GM23338 (cell line): ENCODE data around the gene KCTD12. TPM values are rescaled to one million over a fixed set of nuclear protein-coding genes. Genes with fewer than 3 reads are reported as not detected.

Source experiments
- ATAC-seq: fragments of 200-7000 bp; cut with Tn5 transposase; 3 replicates; pipeline ENCODE4 v1.9.1; 2020
- DNase-seq: peaks from one replicate; pipeline ENCODE4 v3.0.0-alpha.2; 2015; ENCODE audit warnings: low spot score
- H2AFZ ChIP-seq: fragments of 200-600 bp; sonication (generic); 2 replicates; pipeline ENCODE4 v1.8.0; 2016; ENCODE audit warnings: antibody characterized with exemption, mild to moderate bottlenecking, moderate library complexity
- H3F3A ChIP-seq: fragments of 200-600 bp; sonication (generic); replicated peaks from 2 replicates; pipeline ENCODE4 v1.8.0; 2017; ENCODE audit warnings: antibody characterized with exemption, mixed run types, low read depth
- H3K27ac ChIP-seq: fragments of 200-600 bp; sonication (generic); 2 replicates; pipeline ENCODE4 v1.6.1; 2016; ENCODE audit warnings: low read depth
- H3K27me3 ChIP-seq: fragments of 200-600 bp; sonication (generic); 2 replicates; pipeline ENCODE4 v1.8.0; 2016; ENCODE audit warnings: mild to moderate bottlenecking, mixed run types, moderate library complexity; ENCODE audit not compliant: insufficient read depth
- H3K36me3 ChIP-seq: fragments of 200-600 bp; sonication (generic); 2 replicates; pipeline ENCODE4 v1.8.0; 2016; ENCODE audit warnings: mild to moderate bottlenecking; ENCODE audit not compliant: insufficient read depth
- H3K4me1 ChIP-seq: fragments of 200-600 bp; sonication (generic); 2 replicates; pipeline ENCODE4 v1.8.0; 2016; ENCODE audit warnings: mild to moderate bottlenecking, moderate library complexity; ENCODE audit not compliant: insufficient read depth
- H3K4me2 ChIP-seq: fragments of 200-600 bp; sonication (generic); 2 replicates; pipeline ENCODE4 v1.7.1; 2017; ENCODE audit warnings: mixed run types
- H3K4me3 ChIP-seq: fragments of 200-600 bp; sonication (generic); 2 replicates; pipeline ENCODE4 v1.6.1; 2016; ENCODE audit warnings: mixed run types
- H3K79me2 ChIP-seq: fragments of 200-600 bp; sonication (generic); replicated peaks from 2 replicates; pipeline ENCODE4 v1.8.0; 2017; ENCODE audit warnings: mild to moderate bottlenecking; ENCODE audit not compliant: insufficient read depth
- H3K9me2 ChIP-seq: fragments of 200-600 bp; sonication (generic); 2 replicates; pipeline ENCODE4 v1.8.0; 2017; ENCODE audit not compliant: insufficient read depth
- H4K20me1 ChIP-seq: fragments of 200-600 bp; sonication (generic); replicated peaks from 2 replicates; pipeline ENCODE4 v1.8.0; 2017; ENCODE audit warnings: mild to moderate bottlenecking; ENCODE audit not compliant: insufficient read depth
- H3K27ac Mint-ChIP-seq: 2 replicates; pipeline ENCODE4 v1.8.0; 2020; ENCODE audit warnings: inconsistent platforms, mild to moderate bottlenecking, moderate library complexity, mixed read lengths
- H3K27me3 Mint-ChIP-seq: 3 replicates; pipeline ENCODE4 v1.8.0; 2022; ENCODE audit warnings: low read depth, mild to moderate bottlenecking, moderate library complexity, mixed read lengths, inconsistent platforms; ENCODE audit not compliant: insufficient read depth, poor library complexity
- H3K36me3 Mint-ChIP-seq: 3 replicates; pipeline ENCODE4 v1.8.0; 2021; ENCODE audit warnings: low read depth, mild to moderate bottlenecking, inconsistent platforms, moderate library complexity, mixed read lengths
- H3K4me1 Mint-ChIP-seq: 3 replicates; pipeline ENCODE4 v1.8.0; 2020; ENCODE audit warnings: mild to moderate bottlenecking, inconsistent platforms, mixed read lengths
- H3K4me3 Mint-ChIP-seq: 3 replicates; pipeline ENCODE4 v1.8.0; 2021; ENCODE audit warnings: moderate library complexity, mild to moderate bottlenecking, inconsistent platforms, mixed read lengths
- H3K9me3 Mint-ChIP-seq: 3 replicates; pipeline ENCODE4 v1.8.0; 2020; ENCODE audit warnings: moderate library complexity, mild to moderate bottlenecking, inconsistent platforms, mixed read lengths
- CREB1 ChIP-seq: fragments of 250-450 bp; sonication (Bioruptor Pico); IDR thresholded peaks from 2 replicates; pipeline ENCODE4 v1.5.0; 2020; ENCODE audit warnings: low read depth, mild to moderate bottlenecking, moderate library complexity
- ETS1 ChIP-seq: IDR thresholded peaks from 2 replicates; pipeline ENCODE4 v1.6.1; 2016; ENCODE audit warnings: antibody characterized with exemption
- EZH2 ChIP-seq: fragments of 200-600 bp; sonication (generic); IDR thresholded peaks from one replicate; pipeline ENCODE4 v1.8.0; 2017; ENCODE audit warnings: antibody characterized with exemption, mild to moderate bottlenecking, low read depth; ENCODE audit not compliant: unreplicated experiment
- EZH2phosphoT487 ChIP-seq: fragments of 200-600 bp; sonication (generic); IDR thresholded peaks from one replicate; pipeline ENCODE4 v1.8.1; 2018; ENCODE audit warnings: antibody characterized with exemption; ENCODE audit not compliant: unreplicated experiment
- JUNB ChIP-seq: IDR thresholded peaks from one replicate; pipeline ENCODE4 v1.6.1; 2016; ENCODE audit warnings: antibody characterized with exemption; ENCODE audit not compliant: unreplicated experiment
- NANOG ChIP-seq: IDR thresholded peaks from 2 replicates; pipeline ENCODE4 v1.6.1; 2016; ENCODE audit warnings: antibody characterized with exemption, borderline replicate concordance
- POLR2AphosphoS5 ChIP-seq: IDR thresholded peaks from 2 replicates; pipeline ENCODE4 v1.6.1; 2016; ENCODE audit warnings: antibody characterized with exemption, low read depth
- REST ChIP-seq: IDR thresholded peaks from one replicate; pipeline ENCODE4 v1.6.1; 2018; ENCODE audit warnings: antibody characterized with exemption; ENCODE audit not compliant: unreplicated experiment
- STAT1 ChIP-seq: IDR thresholded peaks from one replicate; pipeline ENCODE4 v1.6.1; 2016; ENCODE audit warnings: antibody characterized with exemption; ENCODE audit not compliant: unreplicated experiment
- ZNF114 ChIP-seq: fragments of 250-450 bp; sonication (Bioruptor Pico); IDR thresholded peaks from 2 replicates; pipeline ENCODE4 v1.5.0; 2020; ENCODE audit warnings: mild to moderate bottlenecking, moderate library complexity
- ZNF331 ChIP-seq: fragments of 250-450 bp; sonication (Bioruptor Pico); IDR thresholded peaks from 2 replicates; pipeline ENCODE4 v1.5.0; 2020; ENCODE audit warnings: low read depth, mild to moderate bottlenecking, moderate library complexity
- polyA plus RNA-seq: library from polyadenylated mRNA; unstranded; fragments of >200 nt; fragmentation: Nextera tagmentation; extraction: Ambion mirVana; gene quantifications from 2 replicates; pipeline ENCODE4 v1.2.1, GENCODE V29; 2016
- total RNA-seq: library from RNA; depleted of rRNA; stranded (reverse); fragments of >200 nt; shearing (Covaris generic); gene quantifications from 2 replicates; pipeline ENCODE4 v1.2.3, GENCODE V29; 2014
- TF ChIP-seq, protein P1 (sequence below): fragments of 250-450 bp; sonication (Bioruptor Pico); IDR thresholded peaks from 2 replicates; pipeline ENCODE4 v1.5.0; 2020; ENCODE audit warnings: mild to moderate bottlenecking, moderate library complexity
- TF ChIP-seq, protein P2 (sequence below), 2 experiments: fragments of 200-600 bp in 1 of 2; sonication (generic) in 1 of 2; conservative IDR thresholded peaks; 2 replicates each; pipeline versions ENCODE4 v1.5.1 to v1.6.1; 2016 to 2017; ENCODE audit warnings: antibody characterized with exemption in 2 of 2, low read depth in 2 of 2, mild to moderate bottlenecking in 2 of 2, moderate library complexity in 1 of 2

KCTD12 gene
- total and polyA plus RNA-seq, 2 experiments from 2014 or later = 3.3 to 12.0 TPM

DNA sequence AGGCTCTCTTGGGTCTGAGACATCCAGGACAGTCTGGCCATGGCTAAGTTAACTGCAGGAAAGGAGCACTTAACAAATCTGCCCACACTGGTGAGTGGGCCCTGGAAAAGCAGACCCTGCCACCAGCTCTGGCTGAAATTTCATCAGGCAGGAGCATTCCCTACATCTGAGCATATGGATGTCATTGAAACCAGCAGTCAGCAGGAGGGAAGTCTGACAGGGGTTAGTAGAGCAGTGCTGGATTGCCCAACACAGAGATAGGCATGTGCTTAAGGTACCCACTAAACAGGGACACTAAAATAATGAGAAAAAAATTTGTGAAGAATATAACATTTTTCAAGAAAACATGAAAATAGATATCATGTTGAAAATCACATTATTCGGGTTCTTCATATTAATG lies 48.5 kb upstream of the KCTD12 start:
- Mint-ChIP-seq H3K36me3 (no peaks in the 10 kb centered on the region), H3K27me3 (no peaks in the 10 kb centered on the region), H3K4me3 (no peak overlapping the region), H3K4me1 (0 out of 3 replicates have a peak, but pooled peaks cover 4% of the 10 kb centered on the region), H3K9me3 (no peaks in the 10 kb centered on the region; the same call in 2 of the 3 replicates), H3K27ac (no peak overlapping the region)
- H3F3A ChIP-seq = no peaks in the 10 kb centered on the region
- H3K27me3 ChIP-seq = no peaks in the 10 kb centered on the region
- no peak overlapping the region for H3K4me2 ChIP-seq
- ATAC-seq (no peak), DNase-seq (no peak)
- H4K20me1 ChIP-seq = no peaks in the 10 kb centered on the region
- no peaks in the 10 kb centered on the region for H3K4me1 ChIP-seq
- peak overlapping the region; percentile 63; the same call in 1 of the 2 replicates for H2AFZ ChIP-seq
- H3K27ac ChIP-seq = no peak overlapping the region
- no peaks in the 10 kb centered on the region for H3K79me2 ChIP-seq
- TF ChIP-seq REST (no peak), POLR2AphosphoS5 (no peak), EZH2 (no peak), JUNB (no peak), STAT1 (no peak), ZNF331 (CRISPR knock-in tag) (no peak), CREB1 (CRISPR knock-in tag) (no peak), ZNF114 (CRISPR knock-in tag) (no peak), EZH2phosphoT487 (no peak), ETS1 (no peak), NANOG (no peak)
- TF ChIP-seq, protein P1, sequence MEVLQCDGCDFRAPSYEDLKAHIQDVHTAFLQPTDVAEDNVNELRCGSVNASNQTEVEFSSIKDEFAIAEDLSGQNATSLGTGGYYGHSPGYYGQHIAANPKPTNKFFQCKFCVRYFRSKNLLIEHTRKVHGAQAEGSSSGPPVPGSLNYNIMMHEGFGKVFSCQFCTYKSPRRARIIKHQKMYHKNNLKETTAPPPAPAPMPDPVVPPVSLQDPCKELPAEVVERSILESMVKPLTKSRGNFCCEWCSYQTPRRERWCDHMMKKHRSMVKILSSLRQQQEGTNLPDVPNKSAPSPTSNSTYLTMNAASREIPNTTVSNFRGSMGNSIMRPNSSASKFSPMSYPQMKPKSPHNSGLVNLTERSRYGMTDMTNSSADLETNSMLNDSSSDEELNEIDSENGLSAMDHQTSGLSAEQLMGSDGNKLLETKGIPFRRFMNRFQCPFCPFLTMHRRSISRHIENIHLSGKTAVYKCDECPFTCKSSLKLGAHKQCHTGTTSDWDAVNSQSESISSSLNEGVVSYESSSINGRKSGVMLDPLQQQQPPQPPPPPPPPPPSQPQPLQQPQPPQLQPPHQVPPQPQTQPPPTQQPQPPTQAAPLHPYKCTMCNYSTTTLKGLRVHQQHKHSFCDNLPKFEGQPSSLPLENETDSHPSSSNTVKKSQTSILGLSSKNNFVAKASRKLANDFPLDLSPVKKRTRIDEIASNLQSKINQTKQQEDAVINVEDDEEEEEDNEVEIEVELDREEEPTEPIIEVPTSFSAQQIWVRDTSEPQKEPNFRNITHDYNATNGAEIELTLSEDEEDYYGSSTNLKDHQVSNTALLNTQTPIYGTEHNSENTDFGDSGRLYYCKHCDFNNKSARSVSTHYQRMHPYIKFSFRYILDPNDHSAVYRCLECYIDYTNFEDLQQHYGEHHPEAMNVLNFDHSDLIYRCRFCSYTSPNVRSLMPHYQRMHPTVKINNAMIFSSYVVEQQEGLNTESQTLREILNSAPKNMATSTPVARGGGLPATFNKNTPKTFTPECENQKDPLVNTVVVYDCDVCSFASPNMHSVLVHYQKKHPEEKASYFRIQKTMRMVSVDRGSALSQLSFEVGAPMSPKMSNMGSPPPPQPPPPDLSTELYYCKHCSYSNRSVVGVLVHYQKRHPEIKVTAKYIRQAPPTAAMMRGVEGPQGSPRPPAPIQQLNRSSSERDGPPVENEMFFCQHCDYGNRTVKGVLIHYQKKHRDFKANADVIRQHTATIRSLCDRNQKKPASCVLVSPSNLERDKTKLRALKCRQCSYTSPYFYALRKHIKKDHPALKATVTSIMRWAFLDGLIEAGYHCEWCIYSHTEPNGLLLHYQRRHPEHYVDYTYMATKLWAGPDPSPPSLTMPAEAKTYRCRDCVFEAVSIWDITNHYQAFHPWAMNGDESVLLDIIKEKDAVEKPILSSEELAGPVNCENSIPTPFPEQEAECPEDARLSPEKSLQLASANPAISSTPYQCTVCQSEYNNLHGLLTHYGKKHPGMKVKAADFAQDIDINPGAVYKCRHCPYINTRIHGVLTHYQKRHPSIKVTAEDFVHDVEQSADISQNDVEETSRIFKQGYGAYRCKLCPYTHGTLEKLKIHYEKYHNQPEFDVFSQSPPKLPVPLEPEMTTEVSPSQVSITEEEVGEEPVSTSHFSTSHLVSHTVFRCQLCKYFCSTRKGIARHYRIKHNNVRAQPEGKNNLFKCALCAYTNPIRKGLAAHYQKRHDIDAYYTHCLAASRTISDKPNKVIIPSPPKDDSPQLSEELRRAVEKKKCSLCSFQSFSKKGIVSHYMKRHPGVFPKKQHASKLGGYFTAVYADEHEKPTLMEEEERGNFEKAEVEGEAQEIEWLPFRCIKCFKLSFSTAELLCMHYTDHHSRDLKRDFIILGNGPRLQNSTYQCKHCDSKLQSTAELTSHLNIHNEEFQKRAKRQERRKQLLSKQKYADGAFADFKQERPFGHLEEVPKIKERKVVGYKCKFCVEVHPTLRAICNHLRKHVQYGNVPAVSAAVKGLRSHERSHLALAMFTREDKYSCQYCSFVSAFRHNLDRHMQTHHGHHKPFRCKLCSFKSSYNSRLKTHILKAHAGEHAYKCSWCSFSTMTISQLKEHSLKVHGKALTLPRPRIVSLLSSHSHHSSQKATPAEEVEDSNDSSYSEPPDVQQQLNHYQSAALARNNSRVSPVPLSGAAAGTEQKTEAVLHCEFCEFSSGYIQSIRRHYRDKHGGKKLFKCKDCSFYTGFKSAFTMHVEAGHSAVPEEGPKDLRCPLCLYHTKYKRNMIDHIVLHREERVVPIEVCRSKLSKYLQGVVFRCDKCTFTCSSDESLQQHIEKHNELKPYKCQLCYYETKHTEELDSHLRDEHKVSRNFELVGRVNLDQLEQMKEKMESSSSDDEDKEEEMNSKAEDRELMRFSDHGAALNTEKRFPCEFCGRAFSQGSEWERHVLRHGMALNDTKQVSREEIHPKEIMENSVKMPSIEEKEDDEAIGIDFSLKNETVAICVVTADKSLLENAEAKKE (CRISPR knock-in tag) = no peak
- TF ChIP-seq, protein P2, sequence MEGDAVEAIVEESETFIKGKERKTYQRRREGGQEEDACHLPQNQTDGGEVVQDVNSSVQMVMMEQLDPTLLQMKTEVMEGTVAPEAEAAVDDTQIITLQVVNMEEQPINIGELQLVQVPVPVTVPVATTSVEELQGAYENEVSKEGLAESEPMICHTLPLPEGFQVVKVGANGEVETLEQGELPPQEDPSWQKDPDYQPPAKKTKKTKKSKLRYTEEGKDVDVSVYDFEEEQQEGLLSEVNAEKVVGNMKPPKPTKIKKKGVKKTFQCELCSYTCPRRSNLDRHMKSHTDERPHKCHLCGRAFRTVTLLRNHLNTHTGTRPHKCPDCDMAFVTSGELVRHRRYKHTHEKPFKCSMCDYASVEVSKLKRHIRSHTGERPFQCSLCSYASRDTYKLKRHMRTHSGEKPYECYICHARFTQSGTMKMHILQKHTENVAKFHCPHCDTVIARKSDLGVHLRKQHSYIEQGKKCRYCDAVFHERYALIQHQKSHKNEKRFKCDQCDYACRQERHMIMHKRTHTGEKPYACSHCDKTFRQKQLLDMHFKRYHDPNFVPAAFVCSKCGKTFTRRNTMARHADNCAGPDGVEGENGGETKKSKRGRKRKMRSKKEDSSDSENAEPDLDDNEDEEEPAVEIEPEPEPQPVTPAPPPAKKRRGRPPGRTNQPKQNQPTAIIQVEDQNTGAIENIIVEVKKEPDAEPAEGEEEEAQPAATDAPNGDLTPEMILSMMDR (conservative IDR thresholded peaks at IDR 0.05; ENCODE audit: low read depth in 2 of 2) = no peak
- no peaks in the 10 kb centered on the region for H3K9me2 ChIP-seq
- no peaks in the 10 kb centered on the region for H3K36me3 ChIP-seq
- no peak overlapping the region for H3K4me3 ChIP-seq
